GM21528 (cell line): ENCODE results near the gene CTDSP1.

Experiments used
- ATAC-seq: cut with Tn5 transposase; IDR thresholded peaks from one replicate; pipeline ENCODE4 v1.9.1; 2021; ENCODE audit warnings: mild to moderate bottlenecking, moderate library complexity; ENCODE audit not compliant: unreplicated experiment, low FRiP score

CTDSP1 gene

DNA sequence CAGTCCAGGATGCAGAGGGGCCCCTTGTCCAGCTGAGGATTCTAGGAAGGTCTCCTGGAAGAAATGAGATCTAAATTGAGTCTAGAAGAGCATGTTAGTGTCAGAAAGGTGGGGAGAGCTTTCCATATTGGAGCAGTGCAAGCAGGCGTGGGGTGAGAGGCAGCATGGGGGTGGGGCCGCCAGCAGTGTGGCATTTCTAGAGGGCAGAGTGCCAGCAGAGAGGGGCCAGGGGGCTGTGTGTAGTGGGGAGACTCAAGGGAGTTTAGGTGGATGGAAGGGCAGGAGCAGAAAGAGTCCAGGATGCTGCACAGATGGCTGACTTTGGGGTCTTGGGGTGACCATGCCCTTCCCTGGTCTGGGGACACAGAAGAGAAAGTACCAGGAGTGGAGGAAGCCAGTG is 21.4 kb downstream of the CTDSP1 start:
- ATAC-seq = no peak

DNA sequence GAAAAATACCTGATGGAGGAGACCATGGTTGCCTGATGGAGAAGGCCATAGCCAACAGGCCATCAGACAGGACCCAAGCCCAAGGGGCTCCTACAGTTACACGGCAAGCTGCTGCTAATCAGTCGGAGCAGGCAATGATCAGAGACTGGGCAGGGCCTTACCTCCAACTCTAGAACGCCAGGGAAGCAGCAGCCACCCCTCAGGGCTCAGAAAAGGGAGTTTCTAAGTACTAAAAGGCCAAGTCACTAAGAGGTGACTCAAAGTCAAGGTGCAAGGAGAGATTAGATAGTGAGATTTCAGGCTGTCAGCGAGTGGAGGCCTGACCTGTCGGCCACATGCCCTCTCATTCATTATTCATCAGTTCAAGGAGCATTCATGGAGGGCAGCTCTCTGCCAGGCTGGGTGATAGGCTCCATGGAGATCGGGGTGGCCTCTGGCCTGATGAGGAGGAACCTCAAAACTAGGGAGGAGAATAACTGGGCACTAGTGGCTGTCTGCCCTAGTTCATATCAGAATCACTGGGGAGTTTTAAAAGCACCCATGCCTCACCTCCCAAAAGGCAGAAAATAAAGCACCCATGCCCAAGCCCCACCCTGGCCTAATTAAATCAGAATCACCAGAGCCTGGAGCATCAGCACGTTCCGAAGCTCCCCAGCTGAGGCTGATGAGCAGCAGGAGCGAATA is 22.9 kb downstream of the CTDSP1 start:
- no peak for ATAC-seq

DNA sequence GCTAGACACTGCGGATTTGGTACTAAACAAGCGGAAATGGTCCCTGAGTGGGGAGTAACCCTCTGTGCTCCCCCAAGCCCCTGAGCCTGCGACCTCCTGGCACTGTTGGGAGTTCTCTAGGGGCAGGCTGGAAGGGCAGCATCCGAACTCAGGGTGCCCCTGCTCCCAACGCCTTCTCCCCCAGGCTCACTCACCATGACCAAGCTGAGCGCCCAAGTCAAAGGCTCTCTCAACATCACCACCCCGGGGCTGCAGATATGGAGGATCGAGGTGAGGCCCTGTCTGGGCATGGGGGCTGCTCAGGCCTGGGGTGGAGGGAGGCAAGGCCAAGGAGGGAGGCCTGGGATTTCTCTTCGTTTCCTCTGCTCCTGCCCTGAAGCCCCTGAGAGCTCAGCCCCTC is 23.9 kb downstream of the CTDSP1 start:
- no peak for ATAC-seq

DNA sequence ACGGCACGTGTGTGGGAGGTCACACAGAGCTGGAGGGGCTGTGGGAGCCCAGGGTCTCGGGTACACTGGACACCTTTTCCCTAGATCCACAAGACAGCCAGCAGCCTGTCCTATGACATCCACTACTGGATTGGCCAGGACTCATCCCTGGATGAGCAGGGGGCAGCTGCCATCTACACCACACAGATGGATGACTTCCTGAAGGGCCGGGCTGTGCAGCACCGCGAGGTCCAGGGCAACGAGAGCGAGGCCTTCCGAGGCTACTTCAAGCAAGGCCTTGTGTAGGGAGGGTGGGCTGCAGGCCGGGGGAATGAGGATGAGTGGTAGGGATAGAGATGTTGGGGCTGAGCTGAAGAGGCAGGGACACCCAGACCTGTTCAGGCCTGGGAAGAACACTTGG is 25.9 kb downstream of the CTDSP1 start:
- no peak for ATAC-seq

DNA sequence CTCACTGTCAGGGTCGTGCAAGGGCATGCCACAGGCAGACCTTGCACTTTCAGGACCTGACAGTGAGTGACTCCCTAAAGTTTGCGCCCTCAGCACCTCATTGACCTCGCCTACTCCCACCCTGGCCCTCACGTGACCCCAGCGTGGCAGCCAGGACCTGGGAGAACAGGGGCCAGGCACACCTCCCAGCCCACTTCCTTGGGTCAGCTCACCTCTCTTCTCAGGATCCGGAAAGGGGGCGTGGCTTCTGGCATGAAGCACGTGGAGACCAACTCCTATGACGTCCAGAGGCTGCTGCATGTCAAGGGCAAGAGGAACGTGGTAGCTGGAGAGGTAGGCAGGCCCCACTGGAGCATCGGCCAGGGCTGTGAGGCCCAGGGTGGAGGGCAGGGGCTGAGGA is 28.1 kb downstream of the CTDSP1 start:
- ATAC-seq = no peak

DNA sequence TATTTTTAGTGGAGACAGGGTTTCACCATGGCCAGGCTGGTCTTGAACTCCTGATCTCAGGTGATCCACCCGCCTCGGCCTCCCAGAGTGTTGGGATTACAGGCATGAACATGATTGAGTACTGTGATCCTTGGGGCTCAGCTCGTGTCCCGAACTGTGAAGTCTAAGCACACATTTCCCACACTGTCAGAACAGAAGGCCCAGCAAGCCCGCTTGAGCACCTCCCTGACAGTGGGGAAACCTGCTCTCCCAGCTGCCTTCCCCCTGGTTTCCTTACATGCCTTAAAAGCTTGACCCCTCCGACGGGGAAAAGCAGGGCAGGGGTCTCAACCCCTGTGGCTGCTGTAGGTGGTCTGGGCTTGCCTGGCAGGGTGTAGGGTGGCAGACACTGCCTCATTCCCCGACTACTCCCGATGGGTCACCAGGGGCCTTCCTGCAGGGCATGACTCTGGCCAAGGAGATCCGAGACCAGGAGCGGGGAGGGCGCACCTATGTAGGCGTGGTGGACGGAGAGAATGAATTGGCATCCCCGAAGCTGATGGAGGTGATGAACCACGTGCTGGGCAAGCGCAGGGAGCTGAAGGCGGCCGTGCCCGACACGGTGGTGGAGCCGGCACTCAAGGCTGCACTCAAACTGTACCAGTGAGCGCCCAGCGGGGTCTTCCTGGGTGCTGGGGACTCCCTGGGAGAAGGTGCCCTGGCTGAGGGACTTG is 29.3 kb downstream of the CTDSP1 start:
- ATAC-seq = no peak

DNA sequence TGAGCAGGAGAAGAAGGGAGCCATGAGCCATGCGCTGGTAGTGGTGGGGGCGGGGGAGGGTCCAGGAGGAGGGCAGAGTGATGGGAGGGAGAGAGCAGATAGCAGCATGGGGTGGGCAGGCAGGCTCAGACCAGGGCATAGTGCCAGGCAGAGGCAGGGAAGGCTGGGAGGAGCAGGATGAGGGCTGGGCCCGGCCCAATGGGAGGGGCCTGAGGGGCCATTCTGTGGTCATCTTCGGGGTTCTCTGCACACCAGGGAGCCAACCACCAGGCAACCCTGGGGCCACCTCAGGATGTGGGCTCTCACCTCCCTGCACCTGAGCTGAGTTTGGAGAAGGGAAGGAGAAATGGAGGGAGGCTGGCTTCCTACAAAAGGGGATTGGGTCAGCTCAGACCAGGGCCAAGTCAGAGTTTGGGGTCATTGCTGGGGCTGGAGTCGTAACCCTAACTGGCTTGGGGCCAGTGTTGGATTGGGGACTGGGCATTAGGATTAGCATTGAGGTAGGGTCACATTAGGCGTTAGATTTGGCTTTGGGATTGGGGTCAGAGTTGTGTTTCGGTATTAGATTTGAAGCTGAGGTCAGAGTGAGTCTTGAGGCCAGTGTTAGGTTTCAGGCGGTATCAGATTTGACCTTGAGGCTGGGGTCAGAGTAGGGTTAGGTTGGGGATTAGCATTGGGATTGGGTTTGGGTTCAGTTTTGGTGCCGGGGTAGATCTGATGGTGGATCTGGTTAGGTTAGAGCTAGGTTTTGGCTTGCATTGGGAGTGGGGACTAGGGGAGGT is 30.4 kb downstream of the CTDSP1 start:
- ATAC-seq = no peak

DNA sequence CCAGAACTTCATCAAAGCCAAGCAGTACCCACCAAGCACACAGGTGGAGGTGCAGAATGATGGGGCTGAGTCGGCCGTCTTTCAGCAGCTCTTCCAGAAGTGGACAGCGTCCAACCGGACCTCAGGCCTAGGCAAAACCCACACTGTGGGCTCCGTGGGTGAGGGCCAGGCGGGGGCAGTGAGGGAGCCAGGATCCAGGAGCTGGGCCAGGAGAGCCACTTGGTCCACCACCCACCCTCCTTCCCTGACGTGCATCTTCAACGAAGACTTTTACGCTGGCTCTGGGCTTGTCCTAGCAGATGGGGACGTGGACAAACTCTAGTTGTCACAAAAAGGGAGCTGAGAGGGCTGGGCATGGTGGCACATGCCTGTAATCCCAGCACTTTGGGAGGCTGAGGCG is 31.1 kb downstream of the CTDSP1 start:
- no peak for ATAC-seq

DNA sequence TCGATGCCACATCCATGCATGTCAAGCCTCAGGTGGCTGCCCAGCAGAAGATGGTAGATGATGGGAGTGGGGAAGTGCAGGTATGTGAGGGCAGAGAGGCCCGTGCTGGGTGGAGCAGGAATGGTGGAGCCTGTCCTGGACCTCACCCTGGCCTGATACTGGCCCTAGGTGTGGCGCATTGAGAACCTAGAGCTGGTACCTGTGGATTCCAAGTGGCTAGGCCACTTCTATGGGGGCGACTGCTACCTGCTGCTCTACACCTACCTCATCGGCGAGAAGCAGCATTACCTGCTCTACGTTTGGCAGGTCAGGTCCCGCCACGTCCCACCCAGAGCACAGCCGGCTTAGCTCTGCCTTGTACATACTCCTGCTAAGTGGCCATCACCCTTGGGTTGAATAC is 32.2 kb downstream of the CTDSP1 start:
- ATAC-seq = no peak

DNA sequence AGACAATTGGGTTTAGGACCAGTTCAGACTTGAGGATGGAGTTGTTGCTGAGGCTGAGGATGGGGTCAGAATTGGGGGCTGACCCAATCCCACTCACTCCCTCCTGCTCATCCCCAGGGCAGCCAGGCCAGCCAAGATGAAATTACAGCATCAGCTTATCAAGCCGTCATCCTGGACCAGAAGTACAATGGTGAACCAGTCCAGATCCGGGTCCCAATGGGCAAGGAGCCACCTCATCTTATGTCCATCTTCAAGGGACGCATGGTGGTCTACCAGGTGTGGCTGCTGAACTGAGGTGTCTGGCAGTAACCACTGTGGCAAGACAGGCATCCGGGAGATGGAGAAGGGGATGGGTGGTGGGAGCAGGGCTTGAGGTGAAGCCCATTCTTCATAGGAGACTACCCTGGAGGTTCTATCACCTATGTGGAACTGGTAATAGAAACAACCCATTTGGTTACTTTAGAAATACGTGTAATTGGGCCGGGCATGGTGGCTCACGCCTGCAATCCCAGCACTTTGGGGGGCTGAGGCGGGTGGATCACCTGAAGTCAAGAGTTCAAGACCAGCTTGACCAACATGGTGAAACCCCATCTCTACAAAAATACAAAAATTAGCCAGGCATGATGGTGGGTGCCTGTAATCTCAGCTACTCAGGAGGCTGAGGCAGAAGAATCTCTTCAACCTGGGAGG is 33.2 kb downstream of the CTDSP1 start:
- no peak for ATAC-seq

DNA sequence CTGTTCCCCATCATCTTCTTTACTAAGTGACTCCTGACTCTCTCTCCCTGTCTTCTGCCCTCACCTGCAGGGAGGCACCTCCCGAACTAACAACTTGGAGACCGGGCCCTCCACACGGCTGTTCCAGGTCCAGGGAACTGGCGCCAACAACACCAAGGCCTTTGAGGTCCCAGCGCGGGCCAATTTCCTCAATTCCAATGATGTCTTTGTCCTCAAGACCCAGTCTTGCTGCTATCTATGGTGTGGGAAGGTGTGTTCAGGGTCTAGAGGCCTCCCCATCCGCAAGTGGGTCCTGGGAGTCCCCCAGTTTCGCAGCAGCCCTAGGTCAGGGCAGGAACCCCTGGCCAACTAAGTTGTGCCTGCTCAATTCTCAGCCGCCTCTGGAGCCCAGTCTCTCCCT is 34.8 kb downstream of the CTDSP1 start:
- no peak for ATAC-seq

DNA sequence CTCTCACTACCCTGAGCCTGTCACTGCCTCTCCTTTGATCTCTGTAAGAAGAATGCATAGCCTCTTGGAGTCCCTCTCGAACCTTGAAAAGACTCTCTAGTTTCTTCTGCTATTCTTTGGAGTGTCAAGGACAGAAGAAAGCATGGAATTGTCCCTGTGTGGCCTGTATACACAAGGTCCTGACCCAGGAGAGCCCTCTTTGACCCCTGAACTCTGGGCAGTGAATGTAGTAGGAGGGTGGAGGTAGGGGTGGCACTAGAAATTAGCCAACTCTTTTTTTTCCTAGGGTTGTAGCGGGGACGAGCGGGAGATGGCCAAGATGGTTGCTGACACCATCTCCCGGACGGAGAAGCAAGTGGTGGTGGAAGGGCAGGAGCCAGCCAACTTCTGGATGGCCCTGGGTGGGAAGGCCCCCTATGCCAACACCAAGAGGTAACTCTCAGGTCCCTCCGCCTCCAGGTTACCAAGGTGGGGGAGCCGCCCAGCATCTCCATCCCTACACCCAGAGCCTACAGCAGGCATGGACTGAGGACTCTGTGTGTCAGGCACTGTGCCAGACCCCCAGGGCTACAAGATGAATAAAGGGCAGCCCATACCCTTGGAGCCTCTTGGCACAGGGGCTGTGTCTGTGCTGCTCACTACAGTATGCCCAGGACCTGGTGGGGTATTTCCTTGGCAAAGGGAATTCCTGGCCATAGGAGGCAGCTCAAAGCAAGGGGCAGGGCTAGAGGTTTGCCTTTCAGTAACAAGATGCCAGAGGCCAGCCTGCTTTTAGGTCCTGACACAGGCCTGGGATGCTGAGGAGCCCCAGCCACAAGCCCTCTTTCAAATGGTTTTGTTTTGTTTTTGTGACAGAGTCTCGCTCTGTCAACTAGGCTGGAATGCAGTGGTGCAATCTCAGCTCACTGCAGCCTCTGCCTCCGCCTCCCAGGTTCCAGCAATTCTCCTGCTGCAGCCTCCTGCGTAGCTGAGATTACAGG is 35.6 kb downstream of the CTDSP1 start:
- no peak for ATAC-seq

DNA sequence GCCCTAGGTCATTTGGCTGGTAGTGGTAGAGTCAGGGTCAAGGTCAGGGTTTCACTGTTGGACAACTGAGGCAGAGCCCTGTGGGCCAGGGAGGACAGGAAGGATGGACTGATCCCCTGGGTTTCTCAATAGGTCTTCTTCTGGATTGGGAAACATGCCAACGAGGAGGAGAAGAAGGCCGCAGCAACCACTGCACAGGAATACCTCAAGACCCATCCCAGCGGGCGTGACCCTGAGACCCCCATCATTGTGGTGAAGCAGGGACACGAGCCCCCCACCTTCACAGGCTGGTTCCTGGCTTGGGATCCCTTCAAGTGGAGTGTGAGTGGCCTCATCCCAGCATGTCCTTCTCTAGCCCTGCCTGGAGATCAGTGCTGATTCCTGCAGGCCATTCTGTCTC is 37.3 kb downstream of the CTDSP1 start:
- no peak for ATAC-seq

DNA sequence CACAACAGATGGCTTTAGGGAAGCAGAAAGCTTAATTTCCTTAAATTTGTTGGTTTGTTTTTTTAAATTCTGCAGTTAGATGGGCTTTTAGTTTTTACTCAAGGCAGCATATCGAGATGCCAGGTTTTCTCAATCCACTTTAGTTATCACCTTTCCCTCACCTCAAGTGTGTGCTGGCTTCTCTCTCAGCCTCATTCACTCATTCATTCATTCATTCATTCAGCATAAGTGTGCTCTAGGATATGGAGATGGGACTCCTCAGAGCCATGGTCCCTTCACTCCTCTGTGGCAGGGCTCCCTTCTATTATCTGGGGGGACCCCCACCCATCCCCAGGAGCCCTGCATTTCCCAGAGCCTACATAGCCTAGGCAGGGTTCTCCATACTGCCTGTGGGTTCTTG is 38.3 kb downstream of the CTDSP1 start:
- ATAC-seq = no peak

DNA sequence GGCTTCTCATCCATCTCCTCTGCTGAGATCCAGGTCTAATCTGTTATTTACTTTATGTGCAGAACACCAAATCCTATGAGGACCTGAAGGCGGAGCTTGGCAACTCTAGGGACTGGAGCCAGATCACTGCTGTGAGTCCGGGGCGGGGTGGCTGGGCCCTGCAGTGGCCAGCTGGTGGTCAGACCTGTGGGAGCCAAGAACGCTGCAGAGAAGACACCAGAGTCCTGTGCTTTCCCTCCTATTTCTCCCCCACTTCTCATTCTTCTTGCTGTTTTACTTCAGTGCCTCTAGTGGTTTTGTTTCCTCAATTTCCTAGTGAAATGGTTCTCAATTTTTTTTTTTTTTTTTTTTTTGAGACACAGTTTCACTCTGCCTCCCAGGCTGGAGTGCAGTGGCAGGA is 38.9 kb downstream of the CTDSP1 start:
- no peak for ATAC-seq

DNA sequence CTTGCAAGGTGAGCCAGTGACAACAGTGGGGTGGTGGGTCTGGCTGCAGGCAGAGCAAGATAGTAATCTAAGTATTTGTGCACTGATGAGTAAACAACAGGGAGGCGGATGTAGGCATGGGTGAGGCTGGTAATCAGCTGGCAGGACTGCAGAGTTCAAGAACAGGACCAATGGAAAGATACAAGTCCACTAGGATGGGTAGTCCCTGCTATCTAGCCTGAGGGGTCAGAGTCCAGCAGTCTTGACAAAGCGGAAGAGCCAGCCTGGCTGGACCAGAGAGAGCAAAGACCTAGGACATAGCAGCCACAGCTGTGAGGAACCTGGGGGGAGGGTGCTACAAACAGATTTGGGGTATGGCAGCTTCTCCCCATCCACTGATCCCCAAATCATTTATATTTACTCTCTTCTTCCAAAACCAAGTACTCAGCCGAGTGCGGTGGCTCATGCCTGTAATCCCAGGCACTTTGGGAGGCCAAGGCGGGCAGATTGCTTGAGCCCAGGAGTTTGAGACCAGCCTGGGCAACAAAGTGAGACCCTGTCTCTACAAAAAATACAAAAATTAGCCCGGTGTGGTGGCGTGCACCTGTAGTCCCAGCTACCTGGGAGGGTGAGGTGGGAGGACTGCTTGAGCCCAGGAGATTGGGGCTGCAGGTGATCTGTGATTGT is 45.2 kb downstream of the CTDSP1 start:
- ATAC-seq = no peak

DNA sequence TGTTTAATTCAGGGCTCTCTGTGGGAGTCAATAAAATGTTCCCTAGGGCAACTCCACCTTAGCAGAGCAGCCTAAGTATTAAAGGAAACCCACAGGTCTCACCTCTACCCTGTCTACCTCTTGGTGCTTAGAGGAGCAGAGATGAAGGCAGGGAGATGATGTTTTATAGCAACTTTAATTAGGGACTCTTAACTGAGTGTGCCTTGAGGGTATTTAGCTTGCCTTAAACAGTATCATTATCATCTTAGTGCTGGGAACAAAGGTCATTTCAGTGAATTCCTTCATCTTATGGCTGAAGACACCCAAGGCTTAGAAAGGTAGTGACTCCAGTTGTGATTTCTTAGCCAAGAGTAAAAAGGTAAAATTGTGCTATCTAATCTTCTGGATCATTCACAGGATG is 45.9 kb downstream of the CTDSP1 start:
- ATAC-seq = no peak

DNA sequence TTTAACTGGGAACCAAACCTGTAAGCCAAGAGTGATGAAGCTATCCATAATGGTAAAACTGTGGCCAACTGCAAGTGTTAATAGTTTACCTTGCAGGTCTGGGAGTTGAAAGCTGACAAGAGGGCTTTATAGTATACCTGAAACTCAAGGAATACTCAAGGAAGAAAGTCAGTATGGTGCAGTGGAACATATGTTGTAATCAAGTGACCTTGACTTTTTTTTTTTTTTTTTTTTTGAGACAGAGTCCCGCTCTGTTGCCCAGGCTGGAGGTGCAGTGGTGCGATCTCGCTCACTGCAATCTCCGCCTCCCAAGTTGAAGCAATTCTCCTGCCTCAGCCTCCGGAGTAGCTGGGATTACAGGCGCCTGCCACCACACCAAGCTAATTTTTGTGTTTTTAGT is 46.9 kb downstream of the CTDSP1 start:
- no peak for ATAC-seq

DNA sequence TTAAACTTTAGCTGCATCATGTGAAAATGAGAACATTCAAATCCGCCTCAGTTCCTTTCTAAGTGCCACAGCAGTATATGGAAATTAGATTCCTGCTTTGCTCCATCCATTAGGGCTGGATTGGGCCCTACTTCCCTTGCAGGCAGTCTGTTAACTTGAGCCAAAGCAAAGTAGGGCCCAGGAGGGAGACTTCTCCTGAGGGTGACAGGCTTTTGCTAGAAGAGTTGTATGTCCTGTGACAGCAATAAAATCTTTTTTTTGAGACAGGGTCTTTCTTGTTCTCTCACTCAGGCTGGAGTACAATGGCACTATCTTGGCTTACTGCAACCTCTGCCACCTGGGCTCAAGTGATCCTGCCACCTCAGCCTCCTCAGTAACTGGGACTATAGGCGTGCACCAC is 47.4 kb downstream of the CTDSP1 start:
- ATAC-seq = no peak
